Measurements from ENCODE around the gene FAM98B.
A peak's percentile ranks its signal among the peaks of the same experiment; 100 is the strongest.
"Not testable (repeated sequence)": the region's sequence is repeated elsewhere in the genome, so short reads cannot be mapped to it uniquely, and the experiment has no call there.

The FAM98B gene

GRCh38 chr15:38436993-38437392 is 16.9 kb upstream of the FAM98B start:
- Histone ChIP-seq H3K4me3 (ENCODE audit: low read depth, low read length) (no peak overlapping the region), H3K27ac (no peak overlapping the region), H3K36me3 (replicated peaks) (no peaks in the 10 kb centered on the region), H3K27me3 (replicated peaks) (peaks cover 3% of the 10 kb centered on the region)
- no peak for TF ChIP-seq CTCF (IDR thresholded peaks at IDR 0.05; ENCODE audit: low read depth, low read length, missing control alignments)
- no peak for DNase-seq
- in situ Hi-C loops (cut with HindIII; ENCODE audit: low pct_ligation_motif_present, low sequenced_read_pairs): no loop called here

GRCh38 chr15:38437603-38438002 is 16.3 kb upstream of the FAM98B start:
- in situ Hi-C loops (cut with HindIII; ENCODE audit: low pct_ligation_motif_present, low sequenced_read_pairs); H3K27ac ChIP-seq: not testable (repeated sequence)

GRCh38 chr15:38438031-38438986 is 15.6 kb upstream of the FAM98B start:
- Histone ChIP-seq H3K36me3 (replicated peaks) (no peaks in the 10 kb centered on the region), H3K27ac (no peak overlapping the region), H3K27me3 (replicated peaks) (peaks cover 3% of the 10 kb centered on the region), H3K4me3 (ENCODE audit: low read depth, low read length) (no peak overlapping the region)
- in situ Hi-C loops (cut with HindIII; ENCODE audit: low pct_ligation_motif_present, low sequenced_read_pairs): no loop called here
- no peak for DNase-seq
- TF ChIP-seq CTCF (IDR thresholded peaks at IDR 0.05; ENCODE audit: low read depth, low read length, missing control alignments): no peak

More at GRCh38 chr15:38437603-38438002, 16.3 kb upstream of the FAM98B start:
- not testable (repeated sequence) for H3K36me3 ChIP-seq (replicated peaks); DNase-seq; H3K27me3 ChIP-seq (replicated peaks); H3K4me3 ChIP-seq (ENCODE audit: low read depth, low read length)

- H3K27ac ChIP-seq: no peak overlapping the region
- peak; percentile 17 for DNase-seq
- no peaks in the 10 kb centered on the region for H3K36me3 ChIP-seq (replicated peaks)
- in situ Hi-C loops (cut with HindIII; ENCODE audit: low pct_ligation_motif_present, low sequenced_read_pairs): no loop called here
- no peak overlapping the region for H3K4me3 ChIP-seq (ENCODE audit: low read depth, low read length)
- peaks cover 3% of the 10 kb centered on the region for H3K27me3 ChIP-seq (replicated peaks)
- peak; percentile 98 for TF ChIP-seq CTCF (IDR thresholded peaks at IDR 0.05; ENCODE audit: low read depth, low read length, missing control alignments)
Measured at GRCh38 chr15:38440353-38441129, 13.4 kb upstream of the FAM98B start.

GRCh38 chr15:38441130-38441519 is 12.8 kb upstream of the FAM98B start:
- no peak overlapping the region for H3K27ac ChIP-seq
- in situ Hi-C loops (cut with HindIII; ENCODE audit: low pct_ligation_motif_present, low sequenced_read_pairs): no loop called here
- no peak for DNase-seq
- no peaks in the 10 kb centered on the region for H3K36me3 ChIP-seq (replicated peaks)
- TF ChIP-seq CTCF (IDR thresholded peaks at IDR 0.05; ENCODE audit: low read depth, low read length, missing control alignments): no peak
- H3K27me3 ChIP-seq (replicated peaks): peaks cover 3% of the 10 kb centered on the region
- no peak overlapping the region for H3K4me3 ChIP-seq (ENCODE audit: low read depth, low read length)

GRCh38 chr15:38454696-38455090 is 766 bp downstream of the FAM98B start:
- H3K36me3 ChIP-seq (replicated peaks): no peaks in the 10 kb centered on the region
- peak overlapping the region; percentile 93 for H3K4me3 ChIP-seq (ENCODE audit: low read depth, low read length)

More at GRCh38 chr15:38454696-38455090, 766 bp downstream of the FAM98B start:
- Histone ChIP-seq H3K27ac (peak overlapping the region; percentile 73), H3K27me3 (replicated peaks) (no peaks in the 10 kb centered on the region)
- no peak for DNase-seq
- TF ChIP-seq CTCF (IDR thresholded peaks at IDR 0.05; ENCODE audit: low read depth, low read length, missing control alignments): no peak
- in situ Hi-C loops (cut with HindIII; ENCODE audit: low pct_ligation_motif_present, low sequenced_read_pairs): no loop called here
